SK-N-MC (cell line): ENCODE data around the gene COL6A3.

Experiments used
- DNase-seq: peaks from one replicate; pipeline ENCODE4 v3.0.0-alpha.2; 2011; ENCODE audit warnings: low read depth, low spot score
- H3K27ac ChIP-seq: fragments of 200-600 bp; sonication (generic); 2 replicates; pipeline ENCODE4 v1.5.1; 2016; ENCODE audit warnings: mixed run types
- H3K36me3 ChIP-seq: fragments of 200-600 bp; sonication (generic); 2 replicates; pipeline ENCODE4 v1.6.1; 2017; ENCODE audit warnings: antibody characterized with exemption, low read length, mixed read lengths; ENCODE audit not compliant: insufficient read depth
- H3K4me3 ChIP-seq: fragments of 200-600 bp; sonication (generic); 2 replicates; pipeline ENCODE4 v1.5.1; 2016
- H3K9ac ChIP-seq: fragments of 200-600 bp; sonication (generic); 2 replicates; pipeline ENCODE4 v1.8.0; 2017; ENCODE audit warnings: mixed run types, mixed read lengths; ENCODE audit not compliant: insufficient read length
- H3K9me3 ChIP-seq: fragments of 200-600 bp; sonication (generic); 2 replicates; pipeline ENCODE4 v1.6.1; 2017; ENCODE audit warnings: low read depth, mild to moderate bottlenecking, antibody characterized with exemption, low read length, moderate library complexity, mixed read lengths
- EZH2 ChIP-seq: fragments of 200-600 bp; sonication (generic); IDR thresholded peaks from one replicate; pipeline ENCODE4 v1.6.1; 2017; ENCODE audit warnings: antibody characterized with exemption
- FOXP2 ChIP-seq: optimal IDR thresholded peaks from 2 replicates; pipeline ENCODE3; 2011; ENCODE audit warnings: mild to moderate bottlenecking, moderate library complexity; ENCODE audit not compliant: insufficient read depth; ENCODE audit errors: extremely low read length, control extremely low read depth
- POLR2AphosphoS5 ChIP-seq: IDR thresholded peaks from 2 replicates; pipeline ENCODE4 v1.6.1; 2012; ENCODE audit warnings: mild to moderate bottlenecking, low read depth, low read length, borderline replicate concordance

Gene COL6A3

GRCh38 chr2:237445611-237446337 is 31.8 kb upstream of the COL6A3 start:
- TF ChIP-seq EZH2: no peak
- no peak for TF ChIP-seq POLR2AphosphoS5
- no peak for TF ChIP-seq FOXP2
- peak overlapping the region; percentile 50 for H3K4me3 ChIP-seq
- H3K36me3 ChIP-seq: no peaks in the 10 kb centered on the region
- DNase-seq: no peak
- no peak overlapping the region; the same call in 1 of the 2 replicates for H3K27ac ChIP-seq
- H3K9ac ChIP-seq: no peak overlapping the region
- H3K9me3 ChIP-seq: no peaks in the 10 kb centered on the region

GRCh38 chr2:237444071-237444470 is 30.1 kb upstream of the COL6A3 start:
- H3K9ac ChIP-seq: no peak overlapping the region
- H3K9me3 ChIP-seq: no peaks in the 10 kb centered on the region
- H3K36me3 ChIP-seq: no peaks in the 10 kb centered on the region
- TF ChIP-seq POLR2AphosphoS5: no peak
- no peak for TF ChIP-seq EZH2
- no peak for TF ChIP-seq FOXP2
- DNase-seq: no peak
- no peak overlapping the region for H3K27ac ChIP-seq
- no peak overlapping the region for H3K4me3 ChIP-seq

- Histone ChIP-seq H3K36me3 (no peaks in the 10 kb centered on the region), H3K9me3 (no peaks in the 10 kb centered on the region), H3K27ac (no peak overlapping the region), H3K4me3 (no peak overlapping the region), H3K9ac (no peak overlapping the region)
- no peak for DNase-seq
- TF ChIP-seq EZH2 (no peak), FOXP2 (no peak), POLR2AphosphoS5 (no peak)
These were observed 27.8 kb upstream of the COL6A3 start for GRCh38 chr2:237441605-237442274.

- TF ChIP-seq FOXP2: no peak
- no peak for TF ChIP-seq POLR2AphosphoS5
- TF ChIP-seq EZH2: no peak
- no peak overlapping the region for H3K9ac ChIP-seq
- H3K4me3 ChIP-seq: no peak overlapping the region
- no peaks in the 10 kb centered on the region for H3K36me3 ChIP-seq
- no peak for DNase-seq
- no peaks in the 10 kb centered on the region for H3K9me3 ChIP-seq
- no peak overlapping the region for H3K27ac ChIP-seq
These were observed 26.9 kb upstream of the COL6A3 start for GRCh38 chr2:237440819-237441281.

GRCh38 chr2:237438080-237438940 is 24.3 kb upstream of the COL6A3 start:
- Histone ChIP-seq H3K9ac (no peak overlapping the region), H3K36me3 (no peaks in the 10 kb centered on the region), H3K27ac (no peak overlapping the region), H3K4me3 (no peak overlapping the region), H3K9me3 (no peaks in the 10 kb centered on the region)
- DNase-seq: no peak
- no peak for TF ChIP-seq POLR2AphosphoS5

GRCh38 chr2:237437566-237437965 is 23.6 kb upstream of the COL6A3 start:
- no peak for TF ChIP-seq EZH2
- no peak for TF ChIP-seq POLR2AphosphoS5
- no peak for TF ChIP-seq FOXP2
- Histone ChIP-seq H3K4me3 (no peak overlapping the region), H3K9me3 (no peaks in the 10 kb centered on the region), H3K36me3 (no peaks in the 10 kb centered on the region), H3K27ac (no peak overlapping the region), H3K9ac (no peak overlapping the region)
- DNase-seq: no peak

GRCh38 chr2:237435844-237436587 is 22.1 kb upstream of the COL6A3 start:
- no peak overlapping the region for H3K9ac ChIP-seq
- no peak overlapping the region for H3K4me3 ChIP-seq
- H3K36me3 ChIP-seq: no peaks in the 10 kb centered on the region
- TF ChIP-seq POLR2AphosphoS5 (no peak), EZH2 (no peak), FOXP2 (no peak)
- DNase-seq: no peak
- H3K27ac ChIP-seq: no peak overlapping the region
- no peaks in the 10 kb centered on the region for H3K9me3 ChIP-seq

- TF ChIP-seq EZH2: no peak
- 0 out of 2 replicates have a peak, but pooled peaks have one; percentile 48 for TF ChIP-seq POLR2AphosphoS5
- H3K36me3 ChIP-seq: no peaks in the 10 kb centered on the region
- H3K4me3 ChIP-seq: peak overlapping the region; percentile 51
- H3K27ac ChIP-seq: no peak overlapping the region
- H3K9ac ChIP-seq: no peak overlapping the region
- DNase-seq: peak; percentile 24
- H3K9me3 ChIP-seq: no peaks in the 10 kb centered on the region
These were observed 20.9 kb upstream of the COL6A3 start for GRCh38 chr2:237434866-237435311.
